H9 (cell line): ENCODE data around the gene GDPD4. TPM values are rescaled to one million over a fixed set of nuclear protein-coding genes. Genes with fewer than 3 reads are reported as not detected.

ENCODE experiments used
- DNase-seq: peaks from one replicate; pipeline ENCODE4 v3.0.0-alpha.2; 2017
- H2AFZ ChIP-seq: one replicate; pipeline ENCODE4 v1.6.1; 2013; ENCODE audit warnings: mild to moderate bottlenecking, low read length, control low read depth, moderate library complexity
- H2AK5ac ChIP-seq: 2 replicates; pipeline ENCODE4 v1.6.1; 2013; ENCODE audit warnings: low read length, control low read depth, mixed read lengths; ENCODE audit not compliant: insufficient read length
- H2BK120ac ChIP-seq: one replicate; pipeline ENCODE4 v1.6.1; 2013; ENCODE audit warnings: low read depth, mild to moderate bottlenecking, low read length, control low read depth, inconsistent platforms; ENCODE audit not compliant: poor library complexity, severe bottlenecking
- H2BK12ac ChIP-seq: 2 replicates; pipeline ENCODE4 v1.6.1; 2013; ENCODE audit warnings: low read length, control low read depth, mixed read lengths, low read depth; ENCODE audit not compliant: insufficient read length
- H2BK15ac ChIP-seq: 2 replicates; pipeline ENCODE4 v1.6.1; 2013; ENCODE audit warnings: low read depth, low read length, control low read depth
- H2BK20ac ChIP-seq: one replicate; pipeline ENCODE4 v1.6.1; 2013; ENCODE audit warnings: low read depth, mild to moderate bottlenecking, low read length, control low read depth, inconsistent platforms; ENCODE audit not compliant: poor library complexity, severe bottlenecking
- H2BK5ac ChIP-seq: 2 replicates; pipeline ENCODE4 v1.6.1; 2013; ENCODE audit warnings: low read length, control low read depth, mixed read lengths; ENCODE audit not compliant: insufficient read length
- H3K14ac ChIP-seq: 2 replicates; pipeline ENCODE4 v1.6.1; 2013; ENCODE audit warnings: low read length, control low read depth; ENCODE audit not compliant: insufficient read depth
- H3K18ac ChIP-seq: 2 replicates; pipeline ENCODE4 v1.6.1; 2013; ENCODE audit warnings: low read depth, mild to moderate bottlenecking, mixed read lengths, low read length, control low read depth; ENCODE audit not compliant: insufficient read length
- H3K23ac ChIP-seq: 2 replicates; pipeline ENCODE4 v1.6.1; 2013; ENCODE audit warnings: low read length, control low read depth, mixed read lengths, low read depth; ENCODE audit not compliant: insufficient read length
- H3K23me2 ChIP-seq: 2 replicates; pipeline ENCODE4 v1.6.1; 2013; ENCODE audit warnings: low read depth, mild to moderate bottlenecking, mixed read lengths, low read length, control low read depth; ENCODE audit not compliant: insufficient read length, poor library complexity, severe bottlenecking
- H3K27ac ChIP-seq: 2 replicates; pipeline ENCODE4 v1.5.1; 2013; ENCODE audit warnings: low read length, control low read depth, mixed read lengths, low read depth; ENCODE audit not compliant: insufficient read length
- H3K27me3 ChIP-seq: 2 replicates; pipeline ENCODE4 v1.6.1; 2013; ENCODE audit warnings: low read length, control low read depth, inconsistent platforms; ENCODE audit not compliant: insufficient read depth
- H3K4ac ChIP-seq: 2 replicates; pipeline ENCODE4 v1.6.1; 2013; ENCODE audit warnings: low read depth, mild to moderate bottlenecking, control low read depth, inconsistent platforms, low read length, moderate library complexity
- H3K4me1 ChIP-seq: 2 replicates; pipeline ENCODE4 v1.6.1; 2013; ENCODE audit warnings: low read length, control low read depth, inconsistent platforms; ENCODE audit not compliant: insufficient read depth
- H3K4me2 ChIP-seq: 2 replicates; pipeline ENCODE4 v1.6.1; 2013; ENCODE audit warnings: low read length, control low read depth, mixed read lengths; ENCODE audit not compliant: insufficient read length, insufficient read depth
- H3K56ac ChIP-seq: 2 replicates; pipeline ENCODE4 v1.6.1; 2013; ENCODE audit warnings: low read depth, mild to moderate bottlenecking, mixed read lengths, low read length, control low read depth; ENCODE audit not compliant: insufficient read length
- H3K79me1 ChIP-seq: 2 replicates; pipeline ENCODE4 v1.6.1; 2013; ENCODE audit warnings: low read depth, mild to moderate bottlenecking, moderate library complexity, low read length, control low read depth, inconsistent platforms; ENCODE audit not compliant: insufficient read depth, poor library complexity, severe bottlenecking
- H3K79me2 ChIP-seq: 2 replicates; pipeline ENCODE4 v1.6.1; 2013; ENCODE audit warnings: low read length, control low read depth, inconsistent platforms; ENCODE audit not compliant: insufficient read depth
- H3K9ac ChIP-seq: 2 replicates; pipeline ENCODE4 v1.6.1; 2013; ENCODE audit warnings: low read length, control low read depth, mixed read lengths; ENCODE audit not compliant: insufficient read length; ENCODE audit errors: extremely low read depth
- H3K9me3 ChIP-seq: one replicate; pipeline ENCODE4 v1.6.1; 2013; ENCODE audit warnings: low read depth, low read length, inconsistent platforms; ENCODE audit not compliant: control insufficient read depth
- H3T11ph ChIP-seq: one replicate; pipeline ENCODE4 v1.6.1; 2013; ENCODE audit warnings: mild to moderate bottlenecking, low read length, control low read depth, inconsistent platforms
- H4K20me1 ChIP-seq: one replicate; pipeline ENCODE4 v1.6.1; 2013; ENCODE audit not compliant: control insufficient read depth, insufficient read length, insufficient read depth
- H4K5ac ChIP-seq: 2 replicates; pipeline ENCODE4 v1.6.1; 2013; ENCODE audit warnings: low read depth, mild to moderate bottlenecking, mixed read lengths, low read length, control low read depth; ENCODE audit not compliant: insufficient read length
- H4K8ac ChIP-seq: replicated peaks from 2 replicates; pipeline ENCODE4 v1.6.1; 2013; ENCODE audit warnings: low read length, control low read depth, mixed read lengths, low read depth; ENCODE audit not compliant: insufficient read length
- H4K91ac ChIP-seq: 2 replicates; pipeline ENCODE4 v1.6.1; 2013; ENCODE audit warnings: low read depth, mild to moderate bottlenecking, moderate library complexity, mixed read lengths, low read length, control low read depth; ENCODE audit not compliant: insufficient read length
- H3K27ac Mint-ChIP-seq, 3 experiments: 2 replicates in 2 of 3; 3 replicates in 1 of 3; pipeline ENCODE4 v1.8.0; 2020 to 2021; ENCODE audit warnings: mixed read lengths in 3 of 3, mild to moderate bottlenecking in 1 of 3, moderate library complexity in 1 of 3
- H3K27me3 Mint-ChIP-seq: 2 replicates; pipeline ENCODE4 v1.8.0; 2021; ENCODE audit warnings: low read depth, mild to moderate bottlenecking, moderate library complexity, mixed read lengths
- H3K36me3 Mint-ChIP-seq, 3 experiments: 2 replicates in 2 of 3; 3 replicates in 1 of 3; pipeline ENCODE4 v1.8.0; 2020 to 2021; ENCODE audit warnings: low read depth in 3 of 3, mixed read lengths in 3 of 3; ENCODE audit not compliant: insufficient read depth in 1 of 3
- H3K4me1 Mint-ChIP-seq, 2 experiments: 2 replicates each; pipeline ENCODE4 v1.8.0; 2020; ENCODE audit warnings: mixed read lengths in 2 of 2
- H3K4me3 Mint-ChIP-seq, 2 experiments: 2 replicates in 1 of 2; 3 replicates in 1 of 2; pipeline ENCODE4 v1.8.0; 2020 to 2021; ENCODE audit warnings: mild to moderate bottlenecking in 2 of 2, mixed read lengths in 2 of 2, moderate library complexity in 1 of 2
- H3K9me3 Mint-ChIP-seq, 2 experiments: 2 replicates in 1 of 2; 3 replicates in 1 of 2; pipeline ENCODE4 v1.8.0; 2020; ENCODE audit warnings: mild to moderate bottlenecking in 2 of 2, mixed read lengths in 2 of 2, moderate library complexity in 1 of 2
- CTCF ChIP-seq: fragments of 200-600 bp; sonication (generic); conservative IDR thresholded peaks from 3 replicates; pipeline ENCODE4 v1.8.0; 2021; ENCODE audit warnings: antibody characterized with exemption, mild to moderate bottlenecking
- WGBS: extraction: QIAGEN DNeasy Blood & Tissue Kit; methylation state at CpG from one replicate; pipeline ENCODE4 v1.1.7; 2013; ENCODE audit warnings: missing lambda C conversion rate, low lambda C conversion rate, mixed read lengths; ENCODE audit not compliant: insufficient read length; ENCODE audit errors: extremely low coverage; 5-methylcytosine and 5-hydroxymethylcytosine counted together
- total RNA-seq: library from RNA; stranded (reverse); gene quantifications from 2 replicates; pipeline ENCODE4 v1.2.1, GENCODE V29; 2021

The GDPD4 gene
- total RNA-seq, 1 experiment from 2014 or later = not detected

- no peaks in the 10 kb centered on the region for H3K79me1 ChIP-seq
- H3K9me3 Mint-ChIP-seq = no peaks in the 10 kb centered on the region
Observed at GRCh38 chr11:77287136-77287535, 14.3 kb downstream of the GDPD4 start.

More at GRCh38 chr11:77287136-77287535, 14.3 kb downstream of the GDPD4 start:
- Histone ChIP-seq H2AK5ac (no peak overlapping the region), H2BK120ac (no peak overlapping the region), H4K5ac (no peak overlapping the region), H3K4me2 (no peak overlapping the region), H3K23me2 (no peaks in the 10 kb centered on the region), H3K56ac (no peak overlapping the region), H3K27ac (no peak overlapping the region), H2AFZ (no peak overlapping the region), H3K4me1 (no peaks in the 10 kb centered on the region), H2BK5ac (no peak overlapping the region), H3K9me3 (no peaks in the 10 kb centered on the region), H3K27me3 (no peaks in the 10 kb centered on the region), H3K4ac (no peak overlapping the region), H2BK20ac (no peak overlapping the region), H3K79me2 (no peaks in the 10 kb centered on the region), H2BK15ac (no peak overlapping the region), H3K18ac (no peak overlapping the region), H4K20me1 (no peaks in the 10 kb centered on the region), H3K9ac (no peak overlapping the region), H3T11ph (no peak overlapping the region), H3K14ac (no peak overlapping the region), H4K8ac (no peak overlapping the region), H4K91ac (no peak overlapping the region), H2BK12ac (no peak overlapping the region), H3K23ac (no peak overlapping the region)
- no peak for DNase-seq
- H3K36me3 Mint-ChIP-seq = no peaks in the 10 kb centered on the region
- no peaks in the 10 kb centered on the region for H3K4me1 Mint-ChIP-seq
- no peak overlapping the region for H3K27ac Mint-ChIP-seq
- no peaks in the 10 kb centered on the region for H3K27me3 Mint-ChIP-seq
- WGBS = no CpG with 5 or more reads among the region's 3 CpGs
- no peak for TF ChIP-seq CTCF
- H3K4me3 Mint-ChIP-seq = no peak overlapping the region
